GM12878 (cell line): ENCODE results near the gene UBE3B. TPM values are rescaled to one million over a fixed set of nuclear protein-coding genes. Genes with fewer than 3 reads are reported as not detected.

Experiments
- ATAC-seq: fragments of 200-7000 bp; cut with Tn5 transposase; 3 replicates; pipeline ENCODE4 v1.9.1; 2020; ENCODE audit warnings: mild to moderate bottlenecking, moderate library complexity
- BruUV-seq: library from RNA; stranded (reverse); fragments of 400-500 nt; replicated peaks from 2 replicates; lab custom pipeline; 2021; lab: Mats Ljungman, UMichigan
- CTCF ChIA-PET: fragments of 300-600 bp; sonication (Branson Sonifier 250); formaldehyde crosslinking; extraction: SDS; loops from one replicate; lab custom pipeline; 2021; ENCODE audit warnings: inconsistent platforms; lab: Yijun Ruan, JAX
- POLR2A ChIA-PET: fragments of 350-600 bp; formaldehyde crosslinking; extraction: SDS; loops from one replicate; lab custom pipeline; 2021; ENCODE audit warnings: inconsistent platforms; lab: Charles Lee
- RAD21 ChIA-PET: fragments of 300-600 bp; sonication (Branson Sonifier 250); formaldehyde crosslinking; loops from one replicate; lab custom pipeline; 2023; ENCODE audit warnings: antibody characterized with exemption; ENCODE audit not compliant: unreplicated experiment; lab: Charles Lee
- SMC1A ChIA-PET: fragments of 300-600 bp; sonication (Branson Sonifier 250); formaldehyde crosslinking; loops from one replicate; lab custom pipeline; 2023; ENCODE audit not compliant: unreplicated experiment, uncharacterized antibody; lab: Charles Lee
- DNase-seq: peaks from one replicate; pipeline ENCODE4 v3.0.0-alpha.2; 2011; ENCODE audit warnings: low read depth, low spot score
- FAIRE-seq: peaks from 3 replicates; lab custom pipeline; 2011; peaks lifted over from hg19 to GRCh38; lab: Jason Lieb, UNC
- H2AFZ ChIP-seq: 2 replicates; pipeline ENCODE4 v1.6.0; 2011; ENCODE audit warnings: low read depth, low read length, control low read depth; ENCODE audit not compliant: control insufficient read depth
- H3K27ac ChIP-seq: 2 replicates; pipeline ENCODE4 v1.5.1; 2011; ENCODE audit warnings: control low read depth; ENCODE audit not compliant: control insufficient read depth, insufficient read depth
- H3K27me3 ChIP-seq, 2 experiments: replicated peaks in 1 of 2; 2 replicates each; pipeline versions ENCODE4 v1.6.0 to v1.6.1; 2011; ENCODE audit warnings: low read length in 1 of 2; ENCODE audit not compliant: control insufficient read depth in 2 of 2, insufficient read depth in 2 of 2
- H3K36me3 ChIP-seq, 2 experiments: 2 replicates each; pipeline ENCODE4 v1.5.1; 2011; ENCODE audit warnings: low read length in 1 of 2; ENCODE audit not compliant: control insufficient read depth in 2 of 2, insufficient read depth in 2 of 2
- H3K4me1 ChIP-seq: 2 replicates; pipeline ENCODE4 v1.6.1; 2011; ENCODE audit warnings: mild to moderate bottlenecking, low read length, moderate library complexity, mixed read lengths; ENCODE audit not compliant: control insufficient read depth, insufficient read depth
- H3K4me2 ChIP-seq: 2 replicates; pipeline ENCODE4 v1.6.0; 2011; ENCODE audit warnings: control low read depth; ENCODE audit not compliant: control insufficient read depth, insufficient read depth
- H3K4me3 ChIP-seq: fragments of 200-600 bp; sonication (generic); 2 replicates; pipeline ENCODE4 v1.5.1; 2016
- H3K79me2 ChIP-seq: 2 replicates; pipeline ENCODE4 v1.6.0; 2011; ENCODE audit warnings: low read length; ENCODE audit not compliant: control insufficient read depth, insufficient read depth
- H3K9ac ChIP-seq: 2 replicates; pipeline ENCODE4 v1.8.0; 2011; ENCODE audit warnings: low read length, control low read depth, mixed read lengths; ENCODE audit not compliant: control insufficient read depth, insufficient read depth
- H3K9me3 ChIP-seq: replicated peaks from 3 replicates; pipeline ENCODE4 v1.5.1; 2011; ENCODE audit warnings: mild to moderate bottlenecking, low read length; ENCODE audit not compliant: control insufficient read depth, insufficient read depth
- H4K20me1 ChIP-seq: 2 replicates; pipeline ENCODE4 v1.6.0; 2011; ENCODE audit not compliant: control insufficient read depth, insufficient read depth
- FOS ChIP-seq: IDR thresholded peaks from 3 replicates; pipeline ENCODE4 v1.6.1; 2011; ENCODE audit warnings: borderline replicate concordance; ENCODE audit not compliant: insufficient read length; ENCODE audit errors: extremely low read depth
- NFYA ChIP-seq: IDR thresholded peaks from 2 replicates; pipeline ENCODE4 v1.6.1; 2011; ENCODE audit warnings: low read depth, mild to moderate bottlenecking, low read length, improper control_type of control experiment, borderline replicate concordance
- POLR2A ChIP-seq: IDR thresholded peaks from 2 replicates; pipeline ENCODE4 v1.6.1; 2011; ENCODE audit warnings: low read depth, mild to moderate bottlenecking, low read length
- POLR2AphosphoS5 ChIP-seq: IDR thresholded peaks from 2 replicates; pipeline ENCODE4 v1.6.1; 2011; ENCODE audit warnings: mild to moderate bottlenecking, low read length, inconsistent platforms
- RBBP5 ChIP-seq: fragments of 200-600 bp; sonication (generic); conservative IDR thresholded peaks from 2 replicates; pipeline ENCODE4 v1.6.1; 2016
- SPI1 ChIP-seq: IDR thresholded peaks from 2 replicates; pipeline ENCODE4 v1.6.1; 2011; ENCODE audit warnings: low read depth, mild to moderate bottlenecking, low read length, moderate library complexity, borderline replicate concordance; ENCODE audit not compliant: insufficient read depth
- WGBS: methylation state at CpG from one replicate; pipeline ENCODE4 v1.1.6; 2016; ENCODE audit warnings: low lambda C conversion rate; ENCODE audit not compliant: insufficient replicate concordance, insufficient coverage; ENCODE audit errors: missing lambda C conversion rate; 5-methylcytosine and 5-hydroxymethylcytosine counted together
- in situ Hi-C: fragments of 300-500 bp; cut with MboI; formaldehyde crosslinking; loops from 9 replicates; pipeline ENCODE4 v1.14.3; 2018; ENCODE audit warnings: mixed read lengths
- intact Hi-C: fragments of 100-400 bp; cut with micrococcal nuclease; formaldehyde crosslinking; loops from one replicate; pipeline ENCODE4 v1.14.2; 2022; ENCODE audit not compliant: unreplicated experiment
- polyA plus RNA-seq, 11 experiments: library from polyadenylated mRNA; depleted of rRNA in 4 of 11; unstranded in 6 of 11; stranded (reverse) in 5 of 11; fragments of >200 nt; fragmentation: Nextera tagmentation in 4 of 11; fragmentation: Illumina TruSeq in 1 of 11; extraction: Ambion mirVana in 4 of 11; extraction: Trizol in 1 of 11; gene quantifications; 1 replicate in 1 of 11; 2 replicates in 10 of 11; pipeline versions ENCODE4 v1.2.1 to v1.2.3, GENCODE V29; 2011 to 2016; ENCODE audit warnings: inconsistent platforms in 2 of 11, missing spikeins in 2 of 11, low read depth in 1 of 11
- total RNA-seq, 4 experiments: library from RNA; depleted of rRNA in 3 of 4; stranded (reverse); fragments of >200 nt in 3 of 4; fragmentation: Illumina TruSeq in 1 of 4; extraction: Trizol in 1 of 4; gene quantifications; 2 replicates each; pipeline versions ENCODE4 v1.2.1 to v1.2.3, GENCODE V29; 2013 to 2021
- TF ChIP-seq, protein P1 (sequence below): fragments of 450-650 bp; IDR thresholded peaks from 2 replicates; pipeline ENCODE4 v1.6.1; 2017; ENCODE audit warnings: mild to moderate bottlenecking, moderate library complexity
- TF ChIP-seq, protein P2 (sequence below): fragments of 450-650 bp; IDR thresholded peaks from 2 replicates; pipeline ENCODE4 v1.6.1; 2017; ENCODE audit warnings: antibody characterized with exemption, mild to moderate bottlenecking, moderate library complexity

UBE3B gene
- total and polyA plus RNA-seq, 10 of the 15 experiments (the other 5 are each of a cell fraction or from before 2014, with no cell fraction given): 7.4 to 25.3 (median 17.1) TPM

DNA sequence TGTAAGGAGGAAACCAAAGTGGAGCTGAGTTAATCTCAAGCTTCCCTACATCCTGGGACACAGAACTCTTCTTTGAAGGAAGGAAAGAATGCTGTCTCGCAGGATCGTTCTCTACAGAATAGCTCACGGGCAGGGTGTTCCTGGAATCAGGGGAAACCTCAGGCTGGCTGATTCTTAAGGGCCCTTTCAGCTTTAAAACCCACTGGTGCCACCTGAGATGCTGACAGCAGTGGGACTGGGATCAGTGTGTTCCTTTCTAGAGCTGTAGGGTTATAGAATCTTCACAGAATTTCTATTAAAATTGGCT is 47.8 kb downstream of the UBE3B start:
- in situ Hi-C loops (no loop called here), intact Hi-C loops (no loop called here)
- Histone ChIP-seq H3K4me1 (no peaks in the 10 kb centered on the region), H3K36me3 (peaks cover 3 to 9% of the 10 kb centered on the region in 2 experiments; a peak in 3 of 4 replicates), H3K27ac (no peak overlapping the region), H3K9me3 (no peaks in the 10 kb centered on the region), H3K79me2 (no peaks in the 10 kb centered on the region), H3K4me2 (no peak overlapping the region), H2AFZ (no peak overlapping the region), H3K4me3 (no peak overlapping the region), H4K20me1 (no peaks in the 10 kb centered on the region), H3K9ac (no peak overlapping the region), H3K27me3 (no peaks in the 10 kb centered on the region)
- TF ChIP-seq POLR2AphosphoS5: no peak
- TF ChIP-seq POLR2A: no peak
- TF ChIP-seq NFYA: no peak
- TF ChIP-seq RBBP5: no peak
- TF ChIP-seq SPI1: no peak
- TF ChIP-seq, protein P1, sequence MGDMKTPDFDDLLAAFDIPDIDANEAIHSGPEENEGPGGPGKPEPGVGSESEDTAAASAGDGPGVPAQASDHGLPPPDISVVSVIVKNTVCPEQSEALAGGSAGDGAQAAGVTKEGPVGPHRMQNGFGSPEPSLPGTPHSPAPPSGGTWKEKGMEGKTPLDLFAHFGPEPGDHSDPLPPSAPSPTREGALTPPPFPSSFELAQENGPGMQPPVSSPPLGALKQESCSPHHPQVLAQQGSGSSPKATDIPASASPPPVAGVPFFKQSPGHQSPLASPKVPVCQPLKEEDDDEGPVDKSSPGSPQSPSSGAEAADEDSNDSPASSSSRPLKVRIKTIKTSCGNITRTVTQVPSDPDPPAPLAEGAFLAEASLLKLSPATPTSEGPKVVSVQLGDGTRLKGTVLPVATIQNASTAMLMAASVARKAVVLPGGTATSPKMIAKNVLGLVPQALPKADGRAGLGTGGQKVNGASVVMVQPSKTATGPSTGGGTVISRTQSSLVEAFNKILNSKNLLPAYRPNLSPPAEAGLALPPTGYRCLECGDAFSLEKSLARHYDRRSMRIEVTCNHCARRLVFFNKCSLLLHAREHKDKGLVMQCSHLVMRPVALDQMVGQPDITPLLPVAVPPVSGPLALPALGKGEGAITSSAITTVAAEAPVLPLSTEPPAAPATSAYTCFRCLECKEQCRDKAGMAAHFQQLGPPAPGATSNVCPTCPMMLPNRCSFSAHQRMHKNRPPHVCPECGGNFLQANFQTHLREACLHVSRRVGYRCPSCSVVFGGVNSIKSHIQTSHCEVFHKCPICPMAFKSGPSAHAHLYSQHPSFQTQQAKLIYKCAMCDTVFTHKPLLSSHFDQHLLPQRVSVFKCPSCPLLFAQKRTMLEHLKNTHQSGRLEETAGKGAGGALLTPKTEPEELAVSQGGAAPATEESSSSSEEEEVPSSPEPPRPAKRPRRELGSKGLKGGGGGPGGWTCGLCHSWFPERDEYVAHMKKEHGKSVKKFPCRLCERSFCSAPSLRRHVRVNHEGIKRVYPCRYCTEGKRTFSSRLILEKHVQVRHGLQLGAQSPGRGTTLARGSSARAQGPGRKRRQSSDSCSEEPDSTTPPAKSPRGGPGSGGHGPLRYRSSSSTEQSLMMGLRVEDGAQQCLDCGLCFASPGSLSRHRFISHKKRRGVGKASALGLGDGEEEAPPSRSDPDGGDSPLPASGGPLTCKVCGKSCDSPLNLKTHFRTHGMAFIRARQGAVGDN: no peak
- TF ChIP-seq, protein P2, sequence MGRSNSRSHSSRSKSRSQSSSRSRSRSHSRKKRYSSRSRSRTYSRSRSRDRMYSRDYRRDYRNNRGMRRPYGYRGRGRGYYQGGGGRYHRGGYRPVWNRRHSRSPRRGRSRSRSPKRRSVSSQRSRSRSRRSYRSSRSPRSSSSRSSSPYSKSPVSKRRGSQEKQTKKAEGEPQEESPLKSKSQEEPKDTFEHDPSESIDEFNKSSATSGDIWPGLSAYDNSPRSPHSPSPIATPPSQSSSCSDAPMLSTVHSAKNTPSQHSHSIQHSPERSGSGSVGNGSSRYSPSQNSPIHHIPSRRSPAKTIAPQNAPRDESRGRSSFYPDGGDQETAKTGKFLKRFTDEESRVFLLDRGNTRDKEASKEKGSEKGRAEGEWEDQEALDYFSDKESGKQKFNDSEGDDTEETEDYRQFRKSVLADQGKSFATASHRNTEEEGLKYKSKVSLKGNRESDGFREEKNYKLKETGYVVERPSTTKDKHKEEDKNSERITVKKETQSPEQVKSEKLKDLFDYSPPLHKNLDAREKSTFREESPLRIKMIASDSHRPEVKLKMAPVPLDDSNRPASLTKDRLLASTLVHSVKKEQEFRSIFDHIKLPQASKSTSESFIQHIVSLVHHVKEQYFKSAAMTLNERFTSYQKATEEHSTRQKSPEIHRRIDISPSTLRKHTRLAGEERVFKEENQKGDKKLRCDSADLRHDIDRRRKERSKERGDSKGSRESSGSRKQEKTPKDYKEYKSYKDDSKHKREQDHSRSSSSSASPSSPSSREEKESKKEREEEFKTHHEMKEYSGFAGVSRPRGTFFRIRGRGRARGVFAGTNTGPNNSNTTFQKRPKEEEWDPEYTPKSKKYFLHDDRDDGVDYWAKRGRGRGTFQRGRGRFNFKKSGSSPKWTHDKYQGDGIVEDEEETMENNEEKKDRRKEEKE: no peak
- TF ChIP-seq FOS: no peak
- 95% methylated on average over 3 of the region's 3 CpGs for WGBS
- no peak for ATAC-seq
- SMC1A ChIA-PET: interaction anchor here (1.2 kb wide), 1 partner anchor 9 kb away, joined by 3 read pairs; no protein-coding TSS in a partner anchor
- BruUV-seq: no TSS peak
- CTCF ChIA-PET: interaction anchor here (0.7 to 1.8 kb wide), 4 partner anchors 69 to 320 kb away, joined by 3 to 4 read pairs (median 4); no protein-coding TSS in a partner anchor
- no peak for DNase-seq
- POLR2A ChIA-PET: no interaction called here
- FAIRE-seq: no peak
- RAD21 ChIA-PET: no interaction called here
